GM21526 (cell line): Measurements from ENCODE around the gene IL19.

Experiments
- ATAC-seq: cut with Tn5 transposase; IDR thresholded peaks from one replicate; pipeline ENCODE4 v1.9.1; 2021; ENCODE audit warnings: moderate library complexity; ENCODE audit not compliant: unreplicated experiment, low FRiP score

The IL19 gene

DNA sequence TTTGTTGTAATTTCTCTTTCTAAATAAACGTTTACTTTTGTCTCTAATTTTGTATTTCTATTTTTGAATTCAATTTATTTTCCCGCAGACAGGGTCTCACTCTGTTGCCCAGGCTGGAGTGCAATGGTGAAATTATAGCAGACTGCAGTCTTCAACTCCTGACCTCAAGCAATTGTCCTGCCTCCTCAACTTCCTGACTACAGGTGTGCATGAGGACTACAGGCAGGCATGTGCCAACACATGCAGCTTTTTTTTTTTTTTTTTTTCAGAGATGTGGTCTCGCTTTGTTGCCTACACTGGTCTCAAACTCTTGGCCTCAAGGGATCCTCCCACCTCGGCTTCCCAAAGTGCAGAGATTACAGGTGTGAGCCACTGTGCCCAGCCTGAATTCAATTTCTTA is 58.2 kb downstream of the IL19 start:
- ATAC-seq, result no peak

DNA sequence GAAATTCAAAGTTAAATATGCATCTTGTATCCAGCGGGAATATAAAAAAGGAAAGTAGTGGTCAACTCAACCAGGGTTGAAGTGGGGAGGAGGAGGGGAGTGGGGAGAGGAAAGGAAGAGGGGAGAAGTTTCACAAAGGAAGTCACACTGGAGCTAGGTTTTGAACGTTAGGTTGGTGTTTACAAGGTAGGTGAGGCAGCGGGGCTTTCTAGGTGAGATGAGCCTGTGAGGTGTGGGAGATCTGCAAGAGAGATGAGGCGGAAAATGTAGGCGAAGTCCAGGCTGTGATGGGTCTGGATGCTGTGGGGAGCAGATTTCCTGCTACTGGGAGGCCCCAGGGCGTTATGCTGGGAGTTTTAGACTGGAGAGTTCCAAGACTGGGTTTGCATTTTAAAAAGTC is 58.7 kb downstream of the IL19 start:
- no peak for ATAC-seq

DNA sequence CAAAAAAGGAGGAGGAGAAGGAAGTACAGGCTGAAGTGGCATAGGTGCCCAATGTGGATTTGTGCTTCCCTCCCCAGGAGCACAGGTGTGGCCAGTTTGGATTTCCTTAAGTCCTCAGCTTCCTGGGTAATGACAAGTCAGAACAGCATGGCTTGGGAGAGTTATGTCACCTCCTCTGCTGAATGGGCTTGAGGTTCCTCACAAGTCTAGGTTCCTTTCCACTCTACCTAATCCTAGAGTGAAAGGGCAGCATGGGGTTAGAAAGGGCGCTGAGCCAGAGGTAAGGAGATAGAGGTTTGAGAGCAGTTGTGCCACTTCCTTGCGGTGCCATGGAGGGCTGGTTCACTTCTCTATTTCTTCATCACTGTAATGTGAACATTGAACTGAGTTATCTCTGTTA is 59.3 kb downstream of the IL19 start:
- ATAC-seq, result no peak

DNA sequence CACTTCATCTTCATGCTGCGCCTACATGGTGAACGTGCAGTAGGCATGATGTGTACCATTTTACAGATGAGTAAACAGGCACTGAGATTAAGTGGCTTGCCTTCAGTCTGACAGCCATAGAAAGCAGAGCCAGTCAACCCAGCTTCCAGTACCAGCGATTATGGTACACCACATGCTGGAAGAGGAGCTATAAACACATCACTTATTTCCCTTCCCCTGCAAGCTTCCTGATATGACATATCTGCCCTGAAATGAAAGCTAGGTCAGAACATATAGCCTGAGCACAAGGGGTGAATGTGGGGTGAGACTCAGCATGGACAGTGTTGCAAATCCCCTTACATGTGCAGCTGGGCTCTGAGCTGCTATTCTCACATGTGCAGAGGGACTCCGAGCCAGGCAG is 61.1 kb downstream of the IL19 start:
- ATAC-seq, result no peak

DNA sequence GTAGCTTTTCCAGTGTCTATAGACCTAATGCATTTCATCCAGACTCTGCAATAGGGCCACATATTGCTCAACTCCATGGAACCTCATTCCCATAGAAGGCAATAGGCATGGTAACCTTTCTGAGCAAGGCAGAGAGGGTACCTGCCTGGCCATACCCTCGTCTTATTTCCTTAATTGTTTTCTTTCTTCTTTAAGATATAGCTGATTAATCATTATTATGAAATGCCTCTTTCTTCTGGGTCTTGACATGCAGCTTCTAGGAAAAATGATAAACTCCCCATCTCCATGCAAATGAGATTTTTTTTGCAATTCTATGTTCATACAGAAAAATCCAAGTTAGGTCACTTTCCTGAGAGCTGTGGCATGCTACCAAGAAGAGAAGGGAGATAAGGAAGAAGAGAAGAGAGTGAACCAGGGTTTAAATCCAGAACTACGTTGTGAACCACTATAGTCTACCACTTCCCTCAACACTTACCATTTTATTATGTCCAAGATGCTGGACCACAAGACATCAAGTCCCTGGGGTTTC is 61.8 kb downstream of the IL19 start:
- no peak for ATAC-seq

DNA sequence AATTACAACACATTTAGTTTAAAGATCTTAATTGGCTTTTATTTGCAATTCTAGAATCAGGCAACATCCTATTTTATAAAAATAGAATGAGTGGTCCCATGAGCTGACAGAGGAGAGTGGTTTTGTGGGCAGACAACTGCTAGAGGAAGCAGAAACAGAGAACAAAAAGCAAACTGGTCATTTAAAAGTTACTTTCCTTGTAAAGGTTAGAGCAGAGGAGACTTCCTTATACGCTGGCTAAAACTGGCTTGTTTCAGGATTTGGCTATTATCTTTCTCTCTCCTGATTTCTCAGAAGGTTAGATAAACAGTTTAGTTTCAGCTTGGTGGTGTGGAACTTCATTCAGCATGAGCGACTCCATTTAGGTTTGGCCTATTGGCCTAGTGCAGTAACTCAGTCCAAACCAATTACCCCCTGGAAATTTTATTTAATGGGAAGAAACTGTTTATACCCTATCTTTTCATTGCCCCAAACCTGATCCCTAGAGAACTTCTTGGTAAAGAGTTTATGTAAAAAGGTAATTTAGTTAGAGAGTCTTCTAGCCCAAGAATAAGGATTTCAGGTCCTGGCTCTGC is 62.6 kb downstream of the IL19 start:
- no peak for ATAC-seq

DNA sequence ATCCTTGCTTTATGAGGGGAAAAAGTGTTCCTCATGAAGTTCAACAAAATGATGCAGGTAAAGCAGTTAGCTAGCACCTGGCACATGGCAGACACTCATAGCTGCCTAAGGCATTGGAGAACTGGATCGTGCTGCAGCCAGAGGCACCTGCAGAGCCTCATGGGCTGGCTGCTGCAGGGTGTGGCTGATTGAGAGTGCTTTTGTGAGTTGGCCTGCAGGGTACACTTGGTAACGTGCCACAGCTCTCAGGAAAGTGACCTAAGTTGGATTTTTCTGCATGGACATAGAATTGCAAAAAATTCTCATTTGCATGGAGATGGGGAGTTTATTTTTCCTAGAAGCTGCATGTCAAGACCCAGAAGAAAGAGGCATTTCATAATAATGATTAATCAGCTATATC is 63.2 kb downstream of the IL19 start:
- no peak for ATAC-seq

DNA sequence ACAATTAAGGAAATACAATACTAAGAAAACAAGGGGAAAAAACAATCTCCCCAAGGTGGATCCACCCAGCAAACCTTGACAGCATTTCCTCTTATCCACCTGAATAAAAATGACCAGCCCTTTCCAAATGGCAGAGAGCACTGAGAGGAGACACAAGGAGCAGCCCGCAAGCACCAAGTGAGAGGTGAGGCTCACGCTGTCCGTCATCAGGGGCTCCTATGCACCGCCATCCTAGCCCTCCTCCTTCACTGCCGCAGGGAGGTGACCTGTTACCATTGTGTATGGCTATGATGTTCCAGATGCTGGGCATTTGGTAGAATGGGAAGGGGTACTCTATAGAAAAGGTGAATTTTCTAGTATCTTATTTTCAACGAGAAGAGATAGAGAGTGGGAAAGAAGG is 63.6 kb downstream of the IL19 start:
- no peak for ATAC-seq

DNA sequence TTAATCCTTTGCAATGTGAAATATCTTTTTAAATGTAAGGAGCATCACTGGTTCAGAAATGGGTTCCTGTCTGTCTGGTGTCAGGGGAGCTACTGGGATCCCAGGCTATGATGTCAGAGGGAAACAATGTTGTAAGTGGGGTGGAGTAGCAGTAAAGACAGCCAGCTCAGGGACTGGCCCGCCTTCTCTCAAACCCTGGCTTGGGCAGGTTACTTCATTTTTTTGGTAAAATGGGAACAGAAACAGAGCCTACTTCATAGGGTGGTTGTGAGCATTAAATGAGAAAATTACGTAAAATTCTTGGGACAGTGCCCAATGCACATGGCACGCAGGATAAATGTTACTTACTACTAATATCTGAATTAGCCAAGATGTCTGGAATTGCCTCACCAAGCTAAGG is 64.1 kb downstream of the IL19 start:
- no peak for ATAC-seq

DNA sequence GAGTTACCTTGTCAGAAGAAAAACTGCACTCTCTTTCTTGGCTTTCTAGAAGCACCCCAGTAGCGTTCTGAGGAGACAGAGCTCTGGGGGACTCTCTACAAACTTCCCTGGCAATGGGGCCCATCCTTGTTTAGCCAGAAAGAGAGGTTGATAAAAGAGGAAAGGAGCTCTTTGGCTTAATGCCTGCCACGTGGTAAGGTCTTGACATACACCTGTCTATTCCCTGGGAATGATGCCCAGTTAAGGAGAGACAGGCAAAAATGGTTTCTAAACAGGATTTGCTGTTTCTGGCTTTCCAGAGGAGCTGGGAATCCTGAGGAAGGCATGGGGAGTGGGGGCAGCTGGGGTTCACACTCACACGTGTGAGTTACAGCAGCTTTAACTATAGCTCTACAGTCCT is 64.6 kb downstream of the IL19 start:
- no peak for ATAC-seq

DNA sequence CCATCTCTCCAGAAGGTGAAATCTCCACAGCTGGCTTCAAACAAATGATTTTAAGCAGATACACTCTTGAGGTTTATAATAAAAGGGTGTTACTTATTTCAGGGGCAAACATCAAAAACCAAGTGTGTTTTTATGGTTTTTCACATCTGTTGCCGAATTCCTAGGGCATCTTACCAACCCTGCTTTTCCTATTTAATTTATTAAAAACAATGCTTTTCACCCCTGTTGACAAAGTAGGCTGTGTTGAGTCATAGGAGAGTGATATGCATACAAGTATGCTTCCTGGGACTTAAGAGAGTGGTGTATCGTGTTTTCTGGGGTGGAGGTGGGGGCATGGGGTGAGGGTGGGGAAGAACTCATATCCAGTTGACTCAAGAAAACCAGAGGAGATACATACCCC is 65.5 kb downstream of the IL19 start:
- ATAC-seq, result no peak

DNA sequence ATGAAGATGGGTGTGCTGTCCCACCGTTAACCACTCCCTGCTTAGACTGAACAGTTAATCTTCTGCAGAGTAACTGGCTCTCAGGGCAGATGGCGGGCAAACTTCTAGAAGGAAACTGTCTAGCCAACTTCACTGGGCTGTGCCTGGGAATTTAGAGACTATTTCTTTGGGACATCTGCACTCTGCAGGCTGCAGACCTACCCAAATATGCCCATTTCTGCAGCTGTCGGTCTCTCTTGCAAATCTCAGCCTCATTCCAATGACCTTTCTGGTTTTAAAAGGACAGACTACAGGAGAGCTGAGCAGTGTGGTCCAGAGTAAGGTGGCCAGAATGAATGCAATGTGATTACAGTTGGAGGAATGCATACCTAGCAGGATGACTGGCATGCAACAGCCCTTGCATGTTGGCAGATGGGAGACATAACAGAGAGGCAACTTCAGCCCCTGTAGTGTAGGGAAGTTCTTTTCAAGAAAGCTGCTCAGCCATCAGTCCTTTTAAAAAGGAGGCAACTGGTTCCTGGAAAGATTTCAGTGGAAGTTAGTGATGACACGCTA is 68.5 kb downstream of the IL19 start:
- ATAC-seq, result no peak

DNA sequence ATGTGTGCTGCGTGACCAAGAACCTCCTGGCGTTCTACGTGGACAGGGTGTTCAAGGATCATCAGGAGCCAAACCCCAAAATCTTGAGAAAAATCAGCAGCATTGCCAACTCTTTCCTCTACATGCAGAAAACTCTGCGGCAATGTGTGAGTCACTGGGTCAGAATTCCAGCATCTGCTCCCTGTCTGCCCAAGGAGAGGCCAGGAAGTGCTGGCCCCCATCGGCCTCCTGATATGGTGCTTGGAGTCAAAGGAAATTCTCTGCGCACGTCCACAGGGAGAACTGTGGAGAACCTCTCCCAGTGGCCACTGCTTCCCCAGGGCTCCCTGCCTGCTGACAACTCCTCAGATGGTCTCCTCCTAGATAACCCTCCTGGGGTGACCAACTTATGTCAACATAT is 69.3 kb downstream of the IL19 start:
- ATAC-seq, result no peak

DNA sequence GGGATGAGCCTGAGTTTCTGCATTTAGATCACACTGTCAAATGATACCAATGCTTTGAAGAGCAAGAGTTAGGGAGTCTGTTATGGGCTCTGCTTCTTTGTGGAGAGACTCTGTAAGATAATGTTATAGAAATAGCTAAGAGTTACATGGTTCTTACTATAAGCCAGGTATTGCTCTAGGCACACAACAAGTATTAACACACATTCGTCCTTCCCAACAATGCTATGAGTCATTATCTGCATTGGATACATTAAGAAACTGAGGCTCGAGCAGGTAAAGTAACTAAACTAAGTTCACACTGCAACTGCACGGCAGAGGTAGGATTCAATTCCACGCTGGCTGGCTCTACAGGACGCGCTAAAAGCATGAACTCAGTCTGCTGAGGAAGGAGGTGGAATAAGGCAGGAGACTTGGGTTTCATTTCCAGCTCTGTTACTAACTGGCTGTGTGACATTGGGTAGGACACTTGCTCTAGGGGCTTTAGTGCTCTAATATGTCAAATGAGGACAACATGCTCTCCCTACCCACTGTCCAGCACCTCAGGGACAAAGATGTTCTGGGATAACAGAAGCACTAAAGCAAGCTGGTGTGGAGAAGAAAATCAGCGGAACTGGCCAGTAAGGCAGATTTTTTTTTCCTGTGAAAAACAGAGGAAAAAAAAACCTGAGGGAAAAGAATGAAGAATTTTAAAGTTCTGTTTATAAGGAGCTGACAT is 71.2 kb downstream of the IL19 start:
- no peak for ATAC-seq

DNA sequence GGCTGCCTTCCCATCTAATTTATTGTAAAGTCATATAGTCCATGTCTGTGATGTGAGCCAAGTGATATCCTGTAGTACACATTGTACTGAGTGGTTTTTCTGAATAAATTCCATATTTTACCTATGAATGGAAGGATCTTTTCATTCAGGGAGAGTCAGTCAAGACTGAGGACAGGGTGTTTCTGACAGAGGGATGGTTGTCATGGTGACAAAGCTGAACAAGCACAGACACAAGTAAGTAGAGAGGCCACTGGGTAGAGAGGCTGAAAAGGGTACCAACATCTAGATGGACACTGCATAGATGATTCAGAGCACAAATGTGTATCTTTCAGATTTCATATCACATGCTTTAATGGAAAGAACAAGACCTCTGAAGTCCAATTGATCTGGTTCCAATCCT is 72.3 kb downstream of the IL19 start:
- ATAC-seq, result no peak

DNA sequence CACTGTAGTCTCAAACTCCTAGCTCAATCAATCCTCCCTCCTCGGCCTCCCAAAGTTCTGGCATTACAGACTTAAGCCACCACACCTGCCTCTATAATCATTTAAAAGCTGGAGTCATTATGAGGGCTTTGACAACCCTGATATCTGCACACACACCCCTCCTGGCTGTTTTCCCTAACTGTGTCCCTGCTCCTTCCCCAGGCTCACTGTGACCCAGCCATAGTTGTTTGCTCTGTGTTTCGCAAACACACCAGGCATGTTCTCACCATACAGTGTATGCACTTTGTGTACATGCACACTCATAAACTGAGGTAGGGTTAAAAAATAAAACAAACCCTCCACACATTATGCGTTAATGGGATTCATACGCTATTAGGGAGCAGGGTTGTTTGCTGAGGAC is 73.1 kb downstream of the IL19 start:
- no peak for ATAC-seq

DNA sequence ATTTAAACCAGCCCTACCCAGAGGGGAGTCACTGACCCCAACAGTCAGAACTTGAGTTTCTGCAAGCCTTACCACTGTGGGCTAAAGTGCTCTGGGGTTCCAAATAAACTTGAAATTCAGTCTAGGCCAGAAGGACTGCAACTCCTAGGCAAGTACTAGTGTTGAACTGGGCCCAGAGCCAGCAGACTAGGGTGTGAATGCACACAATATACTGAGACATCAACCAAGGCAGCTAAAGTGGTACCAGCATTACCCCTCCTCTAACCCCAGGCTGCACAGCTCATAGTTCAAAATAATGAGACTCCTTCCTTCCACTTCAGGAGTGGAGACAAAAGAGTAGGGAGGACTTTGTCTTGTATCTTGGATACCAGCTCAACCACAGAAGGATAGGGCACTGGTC is 75.9 kb downstream of the IL19 start:
- ATAC-seq, result no peak

DNA sequence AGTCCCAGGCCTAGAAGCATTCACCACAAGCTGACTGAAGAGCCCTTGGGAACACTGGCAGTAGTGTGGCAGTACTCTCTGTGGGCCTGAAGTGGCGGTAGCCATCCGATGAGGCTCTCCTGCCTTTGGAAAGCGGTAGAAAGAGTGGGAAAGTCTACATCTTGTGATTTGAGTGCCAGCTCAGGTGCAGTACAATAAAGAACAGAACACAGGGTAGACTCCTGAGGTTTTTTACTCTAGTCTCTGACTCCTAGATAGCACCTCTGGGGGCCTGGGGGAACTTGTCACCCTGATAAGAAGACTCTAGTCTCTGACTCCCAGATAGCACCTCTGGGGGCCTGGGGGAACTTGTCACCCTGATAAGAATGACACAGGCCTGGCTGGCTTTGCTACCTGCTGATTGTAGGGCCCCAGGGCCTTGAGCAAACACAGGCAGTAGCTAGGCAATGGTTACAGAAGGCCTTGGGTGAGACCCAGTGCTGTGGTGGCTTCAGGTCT is 76.8 kb downstream of the IL19 start:
- ATAC-seq, result no peak

DNA sequence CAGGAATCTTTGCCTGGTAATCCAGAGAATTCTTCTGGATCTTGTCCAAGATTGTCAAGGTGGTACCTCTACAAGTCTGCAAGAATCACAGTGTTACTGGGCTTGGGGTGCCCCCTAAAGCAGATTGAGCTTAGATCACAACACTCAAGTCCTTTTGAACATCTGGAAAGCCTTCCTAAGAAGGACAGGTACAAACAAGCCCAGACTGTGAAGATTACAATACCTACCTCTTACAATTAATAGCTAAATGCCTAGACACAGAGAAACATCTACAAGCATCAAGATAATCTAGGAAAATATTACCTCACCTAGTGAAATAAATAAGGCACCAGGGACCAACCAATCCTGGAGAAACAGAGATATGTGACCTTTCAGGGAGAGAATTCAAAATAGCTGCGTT is 77.4 kb downstream of the IL19 start:
- no peak for ATAC-seq

DNA sequence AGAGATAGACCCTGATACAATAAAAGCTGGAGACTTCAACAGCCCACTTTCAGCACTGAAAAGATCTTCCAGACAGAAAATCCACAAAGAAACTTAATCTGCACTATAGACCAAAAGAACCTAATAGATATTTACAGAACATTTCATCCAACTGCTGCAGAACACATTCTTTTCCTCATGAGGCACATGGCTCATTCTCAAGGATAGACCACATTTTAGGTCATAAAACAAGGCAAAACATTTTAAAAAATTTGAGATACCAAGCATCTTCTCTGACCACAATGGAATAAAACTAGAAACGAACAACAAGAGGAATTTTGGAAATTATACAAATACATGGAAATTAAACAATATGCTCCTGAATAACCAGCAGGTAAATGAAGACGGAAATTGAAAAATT is 79.8 kb downstream of the IL19 start:
- ATAC-seq, result no peak

DNA sequence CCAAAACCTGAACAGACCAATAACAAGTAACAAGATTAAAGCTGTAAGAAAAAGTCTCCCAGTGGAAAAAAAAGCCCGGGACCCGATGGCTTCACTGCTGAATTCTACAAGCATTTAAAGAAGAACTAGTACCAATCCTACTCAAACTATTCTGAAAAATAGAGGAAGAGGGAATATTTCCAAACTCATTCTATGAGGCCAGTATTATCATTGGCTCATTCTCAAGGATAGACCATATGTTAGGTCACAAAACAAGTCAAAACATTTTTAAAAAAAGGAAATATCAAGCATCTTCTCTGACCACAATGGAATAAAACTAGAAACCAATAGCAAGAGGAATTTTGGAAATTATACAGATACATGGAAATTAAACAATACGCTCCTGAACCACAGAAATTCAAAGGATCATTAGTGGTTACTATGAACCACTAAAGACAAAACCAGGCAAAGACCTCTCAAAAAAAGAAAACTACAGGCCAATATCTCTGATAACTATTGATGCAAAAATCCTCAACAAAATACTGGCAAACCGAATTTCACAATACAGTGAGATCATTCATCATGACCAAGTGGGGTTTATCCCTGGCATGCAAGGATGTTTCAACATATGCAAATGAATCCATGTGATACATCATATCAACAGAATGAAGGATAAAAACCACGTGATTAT is 80.9 kb downstream of the IL19 start:
- ATAC-seq, result no peak
